Peyer's patch (tissue), 4 donors: ENCODE data around the gene NFE2L2.

Source experiments
- CTCF ChIP-seq, 6 experiments: fragments of 450-650 bp in 4 of 6; fragments of 200-600 bp in 2 of 6; sonication (generic) in 1 of 6; IDR thresholded peaks; one replicate each; pipeline ENCODE4 v1.5.1; 2017 to 2019; ENCODE audit warnings: antibody characterized with exemption in 6 of 6, mild to moderate bottlenecking in 3 of 6, moderate library complexity in 1 of 6
- POLR2A ChIP-seq, 2 donors: fragments of 450-650 bp; IDR thresholded peaks; one replicate each; pipeline ENCODE4 v1.5.1; 2017; ENCODE audit warnings: antibody characterized with exemption in 2 of 2, mild to moderate bottlenecking in 2 of 2, moderate library complexity in 2 of 2

GRCh38 chr2:177253704-177254103, 10.8 kb downstream of the NFE2L2 start:
- no peak for TF ChIP-seq CTCF (IDR thresholded peaks at IDR 0.05)
- TF ChIP-seq POLR2A (IDR thresholded peaks at IDR 0.05): no peak
